NCI-H1092 treated with DMSO at 0.1 percent for 48 hours (cell line): ENCODE measurements around the gene ST3GAL2.

Experiments
- DNase-seq: peaks from one replicate; lab custom pipeline; 2025; lab: John Stamatoyannopoulos, UW

ST3GAL2 gene, protein sequence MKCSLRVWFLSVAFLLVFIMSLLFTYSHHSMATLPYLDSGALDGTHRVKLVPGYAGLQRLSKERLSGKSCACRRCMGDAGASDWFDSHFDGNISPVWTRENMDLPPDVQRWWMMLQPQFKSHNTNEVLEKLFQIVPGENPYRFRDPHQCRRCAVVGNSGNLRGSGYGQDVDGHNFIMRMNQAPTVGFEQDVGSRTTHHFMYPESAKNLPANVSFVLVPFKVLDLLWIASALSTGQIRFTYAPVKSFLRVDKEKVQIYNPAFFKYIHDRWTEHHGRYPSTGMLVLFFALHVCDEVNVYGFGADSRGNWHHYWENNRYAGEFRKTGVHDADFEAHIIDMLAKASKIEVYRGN

DNA sequence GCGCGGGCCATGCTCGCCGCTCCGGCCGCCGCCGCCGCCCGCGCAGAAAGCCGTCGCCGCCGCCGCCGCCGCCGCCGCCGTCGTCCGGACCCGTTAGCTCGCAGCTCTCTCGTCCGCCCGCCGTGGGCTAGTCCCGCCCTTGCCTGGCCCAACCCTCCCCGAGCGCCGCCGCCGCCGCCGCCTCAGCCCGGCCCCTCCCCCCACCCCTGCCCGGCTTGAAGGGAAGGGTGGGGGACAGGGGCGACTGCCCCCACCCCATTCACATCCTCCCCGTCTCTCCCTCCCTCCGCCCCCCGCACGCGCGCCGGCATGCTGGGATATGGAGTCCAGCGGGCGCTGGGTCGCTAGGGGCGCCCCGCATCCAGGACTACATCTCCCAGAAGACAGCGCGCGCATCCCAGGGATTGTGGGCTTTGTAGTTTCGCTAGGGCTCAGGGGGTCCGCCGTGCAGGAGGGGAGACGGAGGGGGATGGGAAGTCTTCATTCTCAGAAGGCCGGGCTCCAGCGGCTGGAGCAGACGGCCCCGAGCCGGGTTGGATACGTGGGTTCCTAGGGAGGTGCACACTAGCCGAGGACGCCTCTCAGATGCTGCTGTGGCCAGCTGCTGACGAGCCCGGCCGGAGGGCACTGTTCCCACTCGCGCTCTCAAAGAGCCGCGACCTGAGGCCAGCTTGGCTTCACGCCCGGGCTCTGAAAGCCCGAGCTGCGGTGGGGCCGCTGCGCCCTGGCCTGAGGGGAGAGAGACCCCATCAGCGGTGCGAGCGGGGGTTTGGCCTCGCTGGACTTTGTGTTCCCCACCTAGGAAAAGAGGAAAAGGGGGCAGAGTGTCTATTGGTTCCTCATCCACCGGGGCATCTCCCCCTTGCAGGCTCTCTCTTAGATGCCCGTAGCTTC is at the start of gene ST3GAL2:
Gene ST3GAL2, minus strand, starts transcription at position 132 of the 894 bp plus-strand sequence. CDS start 40,570 bp downstream, outside the sequence.
- peak; percentile 95 for DNase-seq

DNA sequence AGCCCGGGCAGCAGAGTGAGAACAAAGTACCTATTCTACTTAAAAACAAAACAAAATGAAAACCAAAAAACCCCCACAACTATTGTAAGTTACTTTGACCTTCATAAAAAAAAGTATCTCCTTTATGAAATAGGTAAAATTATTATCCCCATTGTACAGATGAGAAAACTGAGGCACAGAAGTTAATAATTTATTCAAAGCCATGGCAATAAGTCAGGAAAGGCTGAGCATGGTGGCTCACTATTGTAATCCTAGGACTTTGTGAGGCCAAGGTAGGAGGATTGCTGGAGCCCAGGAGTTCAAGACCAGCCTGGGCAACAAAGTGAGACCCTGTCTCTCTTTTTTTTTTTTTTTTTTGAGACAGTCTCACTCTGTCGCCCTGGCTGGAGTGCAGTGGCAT is 46.0 kb upstream of the ST3GAL2 start:
- DNase-seq: no peak

DNA sequence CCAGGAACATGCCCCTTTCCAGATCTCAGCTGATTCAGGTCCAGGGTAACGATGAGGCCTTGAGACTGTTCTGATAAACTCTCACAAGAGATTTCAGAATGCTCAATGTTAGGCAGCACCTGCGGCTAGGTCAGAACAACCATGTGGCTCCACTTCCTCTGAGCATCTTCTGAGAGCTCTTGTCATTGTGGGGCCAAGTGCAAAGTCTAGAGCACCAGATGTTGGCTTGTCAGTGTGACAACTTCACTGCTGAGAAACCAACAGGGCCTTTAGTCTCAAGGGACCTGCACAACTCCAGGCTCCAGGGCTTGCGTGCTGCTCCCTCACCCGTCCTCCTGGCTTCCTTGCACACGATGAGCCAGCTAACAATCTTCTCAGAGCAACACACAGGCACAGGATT is 44.5 kb upstream of the ST3GAL2 start:
- DNase-seq: no peak

- DNase-seq: no peak
Observed at GRCh38 chr16:70482624-70483023, 43.7 kb upstream of the ST3GAL2 start.

GRCh38 chr16:70481929-70482536 is 43.1 kb upstream of the ST3GAL2 start:
- DNase-seq: no peak

DNA sequence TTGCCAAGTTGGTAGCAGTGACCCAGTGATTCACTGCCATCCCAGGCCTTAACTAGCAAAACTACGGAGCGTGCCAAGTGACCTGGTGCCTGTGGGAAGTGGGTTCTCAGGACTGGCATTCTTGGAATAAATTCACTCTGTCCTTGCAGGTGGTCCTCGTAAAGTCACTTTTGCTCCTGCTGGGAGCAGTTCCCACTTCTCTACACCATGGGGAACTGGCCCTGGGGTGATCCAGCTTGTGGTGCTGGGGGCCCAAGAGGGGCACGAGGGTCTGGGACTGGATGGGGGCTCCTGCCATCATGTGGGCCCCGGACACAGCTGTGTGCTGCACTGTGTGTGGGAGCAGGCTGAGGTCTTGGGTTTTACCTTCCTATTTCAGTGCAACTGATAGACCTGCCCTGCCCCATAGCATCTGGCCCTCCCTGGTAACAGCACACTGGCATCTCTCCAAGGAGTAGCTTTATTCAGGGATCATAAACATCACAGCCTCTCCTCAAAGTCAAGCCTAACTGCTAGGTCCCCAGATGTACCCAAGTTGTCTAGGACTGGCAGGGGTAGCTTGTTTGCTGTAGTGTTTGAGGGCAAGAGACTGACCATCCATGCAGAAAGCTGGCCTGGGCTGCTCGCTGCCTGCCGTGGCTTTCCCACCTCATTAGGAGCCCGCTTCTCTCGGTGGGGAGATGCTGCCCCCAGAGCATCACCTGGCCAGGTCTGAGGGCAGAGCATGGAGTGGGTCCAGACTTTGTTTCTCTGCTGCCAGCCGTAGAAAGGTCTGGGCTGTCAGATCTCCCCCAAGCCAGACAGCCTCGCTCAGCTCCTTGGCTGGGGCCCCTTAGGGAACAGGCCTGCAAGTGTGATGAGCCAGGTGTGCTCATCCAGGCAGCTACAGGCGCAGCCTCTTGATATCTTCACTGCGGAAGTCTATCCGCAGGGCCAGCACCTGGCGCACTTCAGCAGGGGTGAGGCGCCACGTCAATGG is 41.5 kb upstream of the ST3GAL2 start:
- DNase-seq: no peak

DNA sequence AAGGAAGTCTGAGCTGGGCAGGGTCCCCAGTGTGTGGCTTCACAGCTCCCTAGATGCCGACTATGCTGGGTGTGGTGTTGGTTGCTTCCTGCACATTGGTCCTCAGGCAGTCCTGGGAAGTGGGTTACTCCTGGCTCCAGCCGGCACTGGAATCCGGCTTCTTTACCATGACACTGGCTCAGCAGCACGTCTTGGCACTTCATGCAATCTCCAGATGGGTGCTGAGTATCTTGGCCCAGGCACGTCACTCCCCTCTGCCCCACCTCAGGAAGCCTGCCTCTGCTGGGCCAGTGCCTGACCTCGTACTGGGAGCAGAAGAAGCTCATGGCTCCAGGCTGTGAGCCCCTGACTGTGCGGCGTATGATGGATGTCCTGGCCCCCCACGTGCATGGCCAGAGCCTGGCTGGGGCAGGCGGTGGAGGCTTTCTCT is 40.0 kb upstream of the ST3GAL2 start:
- no peak for DNase-seq

DNA sequence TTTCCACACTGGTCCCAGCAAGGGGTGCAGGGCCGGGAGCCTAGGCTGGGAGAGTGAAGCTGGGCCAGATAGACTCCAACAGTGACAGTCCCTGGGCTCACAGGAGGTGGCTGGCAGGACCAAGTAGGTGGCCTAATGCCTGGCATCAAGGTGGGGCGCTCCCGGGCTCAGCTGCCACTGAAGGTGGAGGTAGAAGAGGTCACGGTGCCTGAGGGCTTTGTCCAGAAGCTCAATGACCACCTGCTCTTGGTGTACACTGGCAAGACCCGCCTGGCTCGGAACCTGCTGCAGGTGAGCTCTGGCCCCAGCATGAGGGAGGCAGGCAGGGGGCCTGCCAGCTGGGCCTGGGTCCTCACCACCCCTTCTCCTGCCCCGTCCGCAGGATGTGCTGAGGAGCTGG is 39.3 kb upstream of the ST3GAL2 start:
- no peak for DNase-seq

- DNase-seq: no peak
Observed at GRCh38 chr16:70476272-70477020, 37.5 kb upstream of the ST3GAL2 start.

DNA sequence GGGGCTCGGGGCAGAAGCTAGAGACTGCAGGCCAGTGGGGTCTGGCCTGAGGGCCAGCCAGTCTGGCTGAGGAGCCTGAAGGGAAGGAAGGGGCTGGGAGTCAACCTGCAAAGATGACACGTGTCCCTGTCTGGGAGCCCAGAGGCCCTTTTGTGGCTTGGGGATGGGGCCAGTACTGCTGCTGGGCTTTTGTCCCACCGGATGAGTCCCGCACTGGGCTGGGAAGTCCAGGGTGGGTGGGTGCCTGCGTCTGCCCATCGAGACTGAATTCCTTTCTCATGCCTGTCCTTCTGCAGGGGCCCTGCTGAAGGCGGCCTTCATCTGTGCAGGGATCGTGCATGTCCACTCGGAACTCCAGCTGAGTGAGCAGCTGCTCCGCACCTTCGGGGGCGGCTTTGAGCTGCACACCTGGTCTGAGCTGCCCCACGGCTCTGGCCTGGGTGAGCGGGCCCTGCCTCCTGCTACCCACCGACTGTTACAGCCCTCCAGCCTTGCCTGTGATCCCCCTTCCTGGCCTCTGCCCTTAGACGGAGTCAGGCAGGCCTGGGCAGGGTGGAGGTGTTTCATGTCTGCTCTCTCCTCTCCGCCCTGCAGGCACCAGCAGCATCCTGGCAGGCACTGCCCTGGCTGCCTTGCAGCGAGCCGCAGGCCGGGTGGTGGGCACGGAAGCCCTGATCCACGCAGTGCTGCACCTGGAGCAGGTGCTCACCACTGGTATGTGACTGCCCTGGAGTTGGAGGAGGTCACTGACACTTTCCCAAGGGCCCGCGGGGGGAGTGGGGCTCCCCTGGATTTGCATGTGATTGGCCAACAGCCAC is 36.4 kb upstream of the ST3GAL2 start:
- no peak for DNase-seq

DNA sequence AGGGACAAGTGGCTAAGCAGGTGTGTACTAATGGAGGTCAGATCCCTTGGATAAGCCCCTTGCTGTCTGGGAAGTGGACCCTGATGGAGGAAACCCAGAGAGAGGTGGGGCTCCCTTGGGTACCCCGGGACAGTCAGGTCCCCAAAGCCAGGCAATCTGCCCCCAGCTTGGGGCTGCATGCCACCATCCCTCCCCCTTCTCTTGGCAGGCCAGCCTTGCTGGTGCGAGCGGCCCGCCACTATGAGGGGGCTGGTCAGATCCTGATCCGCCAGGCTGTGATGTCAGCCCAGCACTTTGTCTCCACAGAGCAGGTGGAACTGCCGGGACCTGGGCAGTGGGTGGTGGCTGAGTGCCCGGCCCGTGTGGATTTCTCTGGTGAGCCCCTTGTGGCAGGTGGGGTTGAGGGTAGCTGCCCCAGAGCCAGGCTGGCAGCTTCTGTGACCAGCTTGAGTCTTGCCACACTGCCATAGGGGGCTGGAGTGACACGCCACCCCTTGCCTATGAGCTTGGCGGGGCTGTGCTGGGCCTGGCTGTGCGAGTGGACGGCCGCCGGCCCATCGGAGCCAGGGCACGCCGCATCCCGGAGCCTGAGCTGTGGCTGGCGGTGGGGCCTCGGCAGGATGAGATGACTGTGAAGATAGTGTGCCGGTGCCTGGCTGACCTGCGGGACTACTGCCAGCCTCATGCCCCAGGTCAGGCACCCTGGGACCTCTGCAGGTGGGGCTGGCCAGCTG is 35.6 kb upstream of the ST3GAL2 start:
- DNase-seq: no peak

GRCh38 chr16:70473446-70474319 is 34.8 kb upstream of the ST3GAL2 start:
- DNase-seq: no peak

GRCh38 chr16:70472786-70473433 is 34.0 kb upstream of the ST3GAL2 start:
- no peak for DNase-seq

DNA sequence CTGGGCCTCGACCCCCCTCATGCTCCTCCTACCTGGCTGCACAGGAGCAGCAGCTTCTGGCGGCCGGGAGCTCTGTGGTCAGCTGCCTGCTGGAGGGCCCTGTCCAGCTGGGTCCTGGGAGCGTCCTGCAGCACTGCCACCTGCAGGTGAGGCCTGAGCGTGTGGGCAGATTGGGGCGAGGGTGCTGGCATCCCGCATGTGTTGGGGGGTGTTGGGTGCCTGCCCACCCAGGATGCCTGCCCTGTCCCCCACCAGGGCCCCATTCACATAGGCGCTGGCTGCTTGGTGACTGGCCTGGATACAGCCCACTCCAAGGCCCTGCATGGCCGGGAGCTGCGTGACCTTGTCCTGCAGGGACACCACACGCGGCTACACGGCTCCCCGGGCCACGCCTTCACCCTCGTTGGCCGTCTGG is 32.0 kb upstream of the ST3GAL2 start:
- no peak for DNase-seq

DNA sequence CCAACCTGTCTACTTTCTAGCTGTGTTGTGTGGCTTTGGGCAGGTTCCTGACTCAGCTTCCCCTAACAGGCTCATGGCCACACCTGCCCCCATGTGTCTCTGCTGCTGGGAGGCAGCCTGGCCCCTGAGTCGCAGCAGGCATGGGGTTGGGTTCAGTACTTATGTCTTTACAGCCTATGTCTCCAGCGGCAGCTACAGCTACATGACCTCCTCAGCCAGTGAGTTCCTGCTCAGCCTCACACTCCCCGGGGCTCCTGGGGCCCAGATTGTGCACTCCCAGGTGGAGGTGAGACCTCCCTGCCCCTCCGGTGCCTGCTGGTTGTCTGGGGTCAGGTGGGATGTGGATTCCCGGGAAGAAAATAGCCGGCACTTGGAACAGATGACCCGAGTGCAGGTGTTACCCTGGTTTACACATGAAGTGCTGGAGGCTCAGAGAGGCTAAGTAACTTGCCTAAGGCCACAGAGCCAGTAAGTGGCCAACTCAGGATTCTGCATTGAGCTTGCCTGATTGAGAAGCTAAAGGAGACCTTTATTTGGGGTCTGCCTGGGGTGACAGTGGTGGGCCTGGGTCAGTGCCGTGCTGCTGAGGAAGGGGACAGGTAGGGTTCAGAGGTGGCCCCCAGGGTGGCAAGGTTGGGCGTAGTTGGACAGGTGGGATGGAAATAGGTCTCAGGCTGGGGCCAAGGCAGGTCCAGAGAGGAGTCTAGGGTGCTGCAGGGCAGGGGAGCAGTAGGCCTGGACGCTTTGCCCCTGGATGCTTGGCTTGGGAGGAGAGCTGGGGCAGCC is 31.4 kb upstream of the ST3GAL2 start:
- no peak for DNase-seq

- DNase-seq: no peak
Observed at GRCh38 chr16:70468776-70469525, 30.1 kb upstream of the ST3GAL2 start.
